Activated naive CD4-positive, alpha-beta T cell treated with anti-CD3 and anti-CD28 coated beads, Interleukin-2, amount 50 U/mL, for 24 hours (primary cell): ENCODE results near the gene SOX5.

ENCODE experiments used
- H3K27ac Mint-ChIP-seq: one replicate; pipeline ENCODE4 v1.8.0; 2021; ENCODE audit warnings: mild to moderate bottlenecking, mixed read lengths
- H3K27me3 Mint-ChIP-seq: one replicate; pipeline ENCODE4 v1.8.0; 2021; ENCODE audit warnings: mixed read lengths
- H3K36me3 Mint-ChIP-seq: one replicate; pipeline ENCODE4 v1.8.0; 2021; ENCODE audit warnings: mixed read lengths
- H3K4me1 Mint-ChIP-seq: one replicate; pipeline ENCODE4 v1.8.0; 2021; ENCODE audit warnings: mixed read lengths
- H3K4me3 Mint-ChIP-seq: one replicate; pipeline ENCODE4 v1.8.0; 2021; ENCODE audit warnings: mild to moderate bottlenecking, mixed read lengths
- H3K9me3 Mint-ChIP-seq: one replicate; pipeline ENCODE4 v1.8.0; 2021; ENCODE audit warnings: mixed read lengths

Gene SOX5

GRCh38 chr12:23666866-23667265, 282.6 kb downstream of the SOX5 start:
- no peaks in the 10 kb centered on the region for H3K36me3 Mint-ChIP-seq
- no peaks in the 10 kb centered on the region for H3K27me3 Mint-ChIP-seq
- H3K4me1 Mint-ChIP-seq = no peaks in the 10 kb centered on the region
- no peak overlapping the region for H3K27ac Mint-ChIP-seq
- H3K9me3 Mint-ChIP-seq = no peaks in the 10 kb centered on the region
- H3K4me3 Mint-ChIP-seq = no peak overlapping the region

- no peaks in the 10 kb centered on the region for H3K4me1 Mint-ChIP-seq
- no peak overlapping the region for H3K4me3 Mint-ChIP-seq
- H3K27ac Mint-ChIP-seq = no peak overlapping the region
- H3K27me3 Mint-ChIP-seq = no peaks in the 10 kb centered on the region
- H3K36me3 Mint-ChIP-seq = no peaks in the 10 kb centered on the region
- H3K9me3 Mint-ChIP-seq = no peaks in the 10 kb centered on the region
These were observed 286.5 kb downstream of the SOX5 start for GRCh38 chr12:23662966-23663365.

- H3K4me3 Mint-ChIP-seq = no peak overlapping the region
- no peaks in the 10 kb centered on the region for H3K27me3 Mint-ChIP-seq
- H3K4me1 Mint-ChIP-seq = no peaks in the 10 kb centered on the region
- no peaks in the 10 kb centered on the region for H3K9me3 Mint-ChIP-seq
- H3K36me3 Mint-ChIP-seq = no peaks in the 10 kb centered on the region
- no peak overlapping the region for H3K27ac Mint-ChIP-seq
These were observed 290.3 kb downstream of the SOX5 start for GRCh38 chr12:23659131-23659530.

- Mint-ChIP-seq H3K4me1 (no peaks in the 10 kb centered on the region), H3K27ac (no peak overlapping the region), H3K36me3 (no peaks in the 10 kb centered on the region)
These were observed 291.9 kb downstream of the SOX5 start for GRCh38 chr12:23657598-23657997.

GRCh38 chr12:23655884-23656283, 293.6 kb downstream of the SOX5 start:
- no peak overlapping the region for H3K4me3 Mint-ChIP-seq
- H3K9me3 Mint-ChIP-seq = peaks cover 5% of the 10 kb centered on the region
- no peaks in the 10 kb centered on the region for H3K27me3 Mint-ChIP-seq
- no peaks in the 10 kb centered on the region for H3K36me3 Mint-ChIP-seq
- H3K4me1 Mint-ChIP-seq = no peaks in the 10 kb centered on the region
- no peak overlapping the region for H3K27ac Mint-ChIP-seq

More at GRCh38 chr12:23657598-23657997, 291.9 kb downstream of the SOX5 start:
- H3K4me3 Mint-ChIP-seq = no peak overlapping the region
- no peaks in the 10 kb centered on the region for H3K9me3 Mint-ChIP-seq
- no peaks in the 10 kb centered on the region for H3K27me3 Mint-ChIP-seq

GRCh38 chr12:23655112-23655511, 294.4 kb downstream of the SOX5 start:
- no peaks in the 10 kb centered on the region for H3K36me3 Mint-ChIP-seq
- H3K9me3 Mint-ChIP-seq = peaks cover 5% of the 10 kb centered on the region
- H3K4me3 Mint-ChIP-seq = no peak overlapping the region
- no peaks in the 10 kb centered on the region for H3K4me1 Mint-ChIP-seq
- no peak overlapping the region for H3K27ac Mint-ChIP-seq
- no peaks in the 10 kb centered on the region for H3K27me3 Mint-ChIP-seq

- H3K4me3 Mint-ChIP-seq = no peak overlapping the region
- peaks cover 5% of the 10 kb centered on the region for H3K9me3 Mint-ChIP-seq
- no peaks in the 10 kb centered on the region for H3K27me3 Mint-ChIP-seq
- H3K36me3 Mint-ChIP-seq = no peaks in the 10 kb centered on the region
- no peak overlapping the region for H3K27ac Mint-ChIP-seq
- H3K4me1 Mint-ChIP-seq = no peaks in the 10 kb centered on the region
These were observed 300.9 kb downstream of the SOX5 start for GRCh38 chr12:23648546-23648945.

GRCh38 chr12:23640754-23641153, 308.7 kb downstream of the SOX5 start:
- no peak overlapping the region for H3K4me3 Mint-ChIP-seq
- H3K9me3 Mint-ChIP-seq = peaks cover 6% of the 10 kb centered on the region
- no peaks in the 10 kb centered on the region for H3K36me3 Mint-ChIP-seq
- no peak overlapping the region for H3K27ac Mint-ChIP-seq
- no peaks in the 10 kb centered on the region for H3K27me3 Mint-ChIP-seq
- H3K4me1 Mint-ChIP-seq = no peaks in the 10 kb centered on the region

- no peak overlapping the region for H3K27ac Mint-ChIP-seq
- H3K9me3 Mint-ChIP-seq = no peaks in the 10 kb centered on the region
- no peaks in the 10 kb centered on the region for H3K4me1 Mint-ChIP-seq
- no peaks in the 10 kb centered on the region for H3K36me3 Mint-ChIP-seq
- H3K27me3 Mint-ChIP-seq = no peaks in the 10 kb centered on the region
- H3K4me3 Mint-ChIP-seq = no peak overlapping the region
These were observed 315.1 kb downstream of the SOX5 start for GRCh38 chr12:23634344-23634743.

GRCh38 chr12:23631786-23632377, 317.6 kb downstream of the SOX5 start:
- H3K27me3 Mint-ChIP-seq = no peaks in the 10 kb centered on the region
- no peaks in the 10 kb centered on the region for H3K4me1 Mint-ChIP-seq
- no peaks in the 10 kb centered on the region for H3K36me3 Mint-ChIP-seq
- H3K9me3 Mint-ChIP-seq = no peaks in the 10 kb centered on the region
- no peak overlapping the region for H3K4me3 Mint-ChIP-seq
- no peak overlapping the region for H3K27ac Mint-ChIP-seq

- Mint-ChIP-seq H3K4me3 (no peak overlapping the region), H3K27ac (no peak overlapping the region), H3K27me3 (no peaks in the 10 kb centered on the region), H3K36me3 (no peaks in the 10 kb centered on the region), H3K9me3 (no peaks in the 10 kb centered on the region), H3K4me1 (no peaks in the 10 kb centered on the region)
These were observed 318.9 kb downstream of the SOX5 start for GRCh38 chr12:23630524-23630923.

GRCh38 chr12:23628806-23629205, 320.7 kb downstream of the SOX5 start:
- H3K27ac Mint-ChIP-seq = no peak overlapping the region
- H3K4me3 Mint-ChIP-seq = no peak overlapping the region
- H3K9me3 Mint-ChIP-seq = peaks cover 4% of the 10 kb centered on the region
- H3K36me3 Mint-ChIP-seq = no peaks in the 10 kb centered on the region
- no peaks in the 10 kb centered on the region for H3K4me1 Mint-ChIP-seq
- H3K27me3 Mint-ChIP-seq = no peaks in the 10 kb centered on the region

- H3K4me3 Mint-ChIP-seq = no peak overlapping the region
- no peak overlapping the region for H3K27ac Mint-ChIP-seq
- no peaks in the 10 kb centered on the region for H3K36me3 Mint-ChIP-seq
- no peaks in the 10 kb centered on the region for H3K27me3 Mint-ChIP-seq
- peaks cover 8% of the 10 kb centered on the region for H3K9me3 Mint-ChIP-seq
- no peaks in the 10 kb centered on the region for H3K4me1 Mint-ChIP-seq
These were observed 322.7 kb downstream of the SOX5 start for GRCh38 chr12:23626791-23627190.

- H3K9me3 Mint-ChIP-seq = peaks cover 8% of the 10 kb centered on the region
- H3K36me3 Mint-ChIP-seq = no peaks in the 10 kb centered on the region
- no peak overlapping the region for H3K4me3 Mint-ChIP-seq
- H3K4me1 Mint-ChIP-seq = no peaks in the 10 kb centered on the region
- no peak overlapping the region for H3K27ac Mint-ChIP-seq
- H3K27me3 Mint-ChIP-seq = no peaks in the 10 kb centered on the region
These were observed 327.6 kb downstream of the SOX5 start for GRCh38 chr12:23621900-23622299.

GRCh38 chr12:23618718-23619117, 330.8 kb downstream of the SOX5 start:
- Mint-ChIP-seq H3K9me3 (peaks cover 8% of the 10 kb centered on the region), H3K4me1 (no peaks in the 10 kb centered on the region), H3K27me3 (no peaks in the 10 kb centered on the region), H3K27ac (no peak overlapping the region), H3K36me3 (no peaks in the 10 kb centered on the region), H3K4me3 (no peak overlapping the region)

GRCh38 chr12:23617749-23618148, 331.7 kb downstream of the SOX5 start:
- H3K36me3 Mint-ChIP-seq = no peaks in the 10 kb centered on the region
- no peak overlapping the region for H3K27ac Mint-ChIP-seq
- no peaks in the 10 kb centered on the region for H3K27me3 Mint-ChIP-seq
- no peaks in the 10 kb centered on the region for H3K4me1 Mint-ChIP-seq
- H3K4me3 Mint-ChIP-seq = no peak overlapping the region
- H3K9me3 Mint-ChIP-seq = peaks cover 8% of the 10 kb centered on the region

- no peaks in the 10 kb centered on the region for H3K36me3 Mint-ChIP-seq
These were observed 335.2 kb downstream of the SOX5 start for GRCh38 chr12:23614280-23614679.

More at GRCh38 chr12:23614280-23614679, 335.2 kb downstream of the SOX5 start:
- Mint-ChIP-seq H3K4me3 (no peak overlapping the region), H3K27me3 (no peaks in the 10 kb centered on the region), H3K9me3 (peaks cover 8% of the 10 kb centered on the region), H3K4me1 (no peaks in the 10 kb centered on the region), H3K27ac (no peak overlapping the region)
